Transverse colon (tissue), 4 donors: ENCODE data around the gene LCA5L. TPM values are rescaled to one million over a fixed set of nuclear protein-coding genes. Genes with fewer than 3 reads are reported as not detected.
"Not testable (repeated sequence)": the region's sequence is repeated elsewhere in the genome, so short reads cannot be mapped to it uniquely, and the experiment has no call there.

Experiments used
- DNase-seq: peaks from one replicate; pipeline ENCODE4 v3.0.0-alpha.2; 2019
- H3K27ac ChIP-seq, 4 donors: fragments of 200-600 bp; sonication (generic); 2 replicates each; pipeline ENCODE4 v1.5.1; 2016 to 2018; ENCODE audit warnings: inconsistent platforms in 4 of 4
- H3K27me3 ChIP-seq: fragments of 200-600 bp; sonication (generic); 2 replicates; pipeline ENCODE4 v1.5.1; 2017; ENCODE audit warnings: inconsistent platforms
- H3K36me3 ChIP-seq, 4 donors: fragments of 200-600 bp; sonication (generic); 2 replicates each; pipeline ENCODE4 v1.5.1; 2017 to 2019; ENCODE audit warnings: inconsistent platforms in 4 of 4
- H3K4me1 ChIP-seq, 4 donors: fragments of 200-600 bp; sonication (generic); 2 replicates each; pipeline ENCODE4 v1.5.1; 2017 to 2020; ENCODE audit warnings: inconsistent platforms in 4 of 4
- H3K4me3 ChIP-seq, 4 donors: fragments of 200-600 bp; sonication (generic); 1 replicate in 1 of 4; 2 replicates in 3 of 4; pipeline versions ENCODE4 v1.5.1 to v1.6.1; 2017 to 2019; ENCODE audit warnings: inconsistent platforms in 4 of 4
- H3K9me3 ChIP-seq, 2 donors: fragments of 200-600 bp; sonication (generic); 2 replicates each; pipeline ENCODE4 v1.5.1; 2017 to 2019; ENCODE audit warnings: inconsistent platforms in 2 of 2
- EP300 ChIP-seq: sonication (generic); formaldehyde crosslinking; IDR thresholded peaks from one replicate; pipeline ENCODE4 v1.6.1; 2017; ENCODE audit warnings: antibody characterized with exemption, low read depth
- POLR2A ChIP-seq: fragments of 450-650 bp; IDR thresholded peaks from one replicate; pipeline ENCODE4 v1.6.1; 2016; ENCODE audit warnings: antibody characterized with exemption, mild to moderate bottlenecking, moderate library complexity
- POLR2AphosphoS5 ChIP-seq, 3 donors: sonication (generic); formaldehyde crosslinking; IDR thresholded peaks; one replicate each; pipeline ENCODE4 v1.6.1; 2016; ENCODE audit warnings: antibody characterized with exemption in 3 of 3
- WGBS, 2 donors: methylation state at CpG; one replicate each; pipeline ENCODE4 v1.1.5; 2018; ENCODE audit warnings: low coverage in 1 of 2; 5-methylcytosine and 5-hydroxymethylcytosine counted together
- in situ Hi-C, 4 donors: fragments of 200-750 bp; cut with MboI; loops; one replicate each; pipeline versions ENCODE4 v1.15.0 to v1.15.1; 2017; ENCODE audit warnings: low sequenced_read_pairs in 3 of 4, low pct_ligation_motif_present in 1 of 4, low pct_unique_long_range_greater_than_20kb in 1 of 4
- intact Hi-C: fragments of 100-400 bp; cut with DNase I; formaldehyde crosslinking; loops from one replicate; pipeline ENCODE4 v1.15.1; 2023; ENCODE audit warnings: low total_unique reads
- total RNA-seq, 4 donors: library from RNA; depleted of rRNA; stranded (reverse); fragments of >200 nt; gene quantifications; one replicate each; pipeline ENCODE4 v1.1.0, GENCODE V29; 2016
- TF ChIP-seq, protein P1 (sequence below), 5 experiments: fragments of 200-600 bp in 3 of 5; fragments of 450-650 bp in 2 of 5; sonication (generic) in 3 of 5; IDR thresholded peaks; 1 replicate in 2 of 5; 2 replicates in 3 of 5; pipeline ENCODE4 v1.5.1; 2016 to 2017; ENCODE audit warnings: antibody characterized with exemption in 5 of 5, inconsistent platforms in 3 of 5, mild to moderate bottlenecking in 2 of 5, moderate library complexity in 1 of 5

The LCA5L gene
- total RNA-seq, 4 donors from 2014 or later: 0.55 to 0.79 TPM; not detected in 2

DNA sequence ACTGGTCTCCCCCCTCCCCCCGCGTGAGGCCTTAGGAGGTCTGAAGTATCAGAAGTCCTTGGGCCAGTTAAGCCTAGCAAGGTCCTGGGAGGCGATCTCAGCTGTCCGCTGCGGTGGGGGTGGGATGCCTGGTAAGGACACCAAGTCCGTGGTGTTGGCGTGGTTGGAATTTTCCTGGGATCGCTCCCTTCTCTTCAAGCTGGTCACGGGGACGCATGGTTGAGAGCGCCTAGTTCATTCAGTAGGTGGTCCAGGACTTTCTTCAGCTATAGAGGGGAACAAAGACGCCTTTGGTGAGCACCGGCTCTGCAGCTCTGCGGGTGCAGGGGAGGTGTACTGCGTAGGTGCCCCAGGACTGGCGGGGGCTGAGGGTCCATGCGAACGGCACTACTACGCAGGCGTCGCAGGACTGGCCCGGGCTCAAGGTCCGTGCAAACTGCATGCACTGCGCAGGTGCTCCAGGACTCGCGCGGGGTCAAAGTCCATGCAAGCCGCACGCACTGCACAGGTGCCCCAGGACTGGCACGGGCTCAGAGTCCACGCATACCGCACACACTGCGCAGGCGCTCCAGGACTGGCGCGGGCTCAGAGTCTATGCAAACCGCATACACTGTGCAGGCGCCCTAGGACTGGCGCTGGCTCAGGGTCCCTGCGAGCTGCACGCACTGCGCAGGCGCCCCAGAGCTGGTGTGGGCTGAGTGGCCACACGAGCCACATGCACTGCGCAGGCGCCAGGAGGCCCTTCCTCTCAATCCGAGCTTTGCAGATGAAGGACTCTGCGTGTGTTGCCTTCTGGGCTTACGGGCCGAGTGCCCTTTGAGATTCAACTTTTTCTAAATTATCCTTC lies 60.1 kb downstream of the LCA5L start:
- H3K36me3 ChIP-seq: no peaks in the 10 kb centered on the region
- H3K4me1 ChIP-seq: peaks cover 0 to 41% (median 29%) of the 10 kb centered on the region in 4 donors
- TF ChIP-seq EP300 (no peak), POLR2AphosphoS5 (IDR thresholded peaks at IDR 0.05) (peak in 2 of 3 donors; percentile 34 to 52), POLR2A (peak; percentile 31)
- TF ChIP-seq, protein P1, sequence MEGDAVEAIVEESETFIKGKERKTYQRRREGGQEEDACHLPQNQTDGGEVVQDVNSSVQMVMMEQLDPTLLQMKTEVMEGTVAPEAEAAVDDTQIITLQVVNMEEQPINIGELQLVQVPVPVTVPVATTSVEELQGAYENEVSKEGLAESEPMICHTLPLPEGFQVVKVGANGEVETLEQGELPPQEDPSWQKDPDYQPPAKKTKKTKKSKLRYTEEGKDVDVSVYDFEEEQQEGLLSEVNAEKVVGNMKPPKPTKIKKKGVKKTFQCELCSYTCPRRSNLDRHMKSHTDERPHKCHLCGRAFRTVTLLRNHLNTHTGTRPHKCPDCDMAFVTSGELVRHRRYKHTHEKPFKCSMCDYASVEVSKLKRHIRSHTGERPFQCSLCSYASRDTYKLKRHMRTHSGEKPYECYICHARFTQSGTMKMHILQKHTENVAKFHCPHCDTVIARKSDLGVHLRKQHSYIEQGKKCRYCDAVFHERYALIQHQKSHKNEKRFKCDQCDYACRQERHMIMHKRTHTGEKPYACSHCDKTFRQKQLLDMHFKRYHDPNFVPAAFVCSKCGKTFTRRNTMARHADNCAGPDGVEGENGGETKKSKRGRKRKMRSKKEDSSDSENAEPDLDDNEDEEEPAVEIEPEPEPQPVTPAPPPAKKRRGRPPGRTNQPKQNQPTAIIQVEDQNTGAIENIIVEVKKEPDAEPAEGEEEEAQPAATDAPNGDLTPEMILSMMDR (IDR thresholded peaks at IDR 0.05): no peak
- no peaks in the 10 kb centered on the region for H3K9me3 ChIP-seq
- H3K4me3 ChIP-seq: peak overlapping the region in 3 of 4 donors; percentile 11 to 31 (median 23)
- in situ Hi-C loops: loop anchor here in 2 of 4 donors (10.0 to 25.0 kb wide), 2 partner anchors 71 to 198 kb away; partner anchors contain the start of genes BRWD1 (in 1 of the 2) and PSMG1 (in 1 of the 2)
- peak; percentile 90 for DNase-seq
- H3K27ac ChIP-seq: peak overlapping the region; percentile 77 to 84 (median 81)
- intact Hi-C loops: loop anchor here (5.0 kb wide), 1 partner anchor 38 kb away; the partner anchor contains the start of gene HMGN1
- WGBS, 2 donors: 63% methylated on average over 48 of the region's 50 CpGs; no CpG with 5 or more reads in 1 of the 2 donors
- no peaks in the 10 kb centered on the region for H3K27me3 ChIP-seq

DNA sequence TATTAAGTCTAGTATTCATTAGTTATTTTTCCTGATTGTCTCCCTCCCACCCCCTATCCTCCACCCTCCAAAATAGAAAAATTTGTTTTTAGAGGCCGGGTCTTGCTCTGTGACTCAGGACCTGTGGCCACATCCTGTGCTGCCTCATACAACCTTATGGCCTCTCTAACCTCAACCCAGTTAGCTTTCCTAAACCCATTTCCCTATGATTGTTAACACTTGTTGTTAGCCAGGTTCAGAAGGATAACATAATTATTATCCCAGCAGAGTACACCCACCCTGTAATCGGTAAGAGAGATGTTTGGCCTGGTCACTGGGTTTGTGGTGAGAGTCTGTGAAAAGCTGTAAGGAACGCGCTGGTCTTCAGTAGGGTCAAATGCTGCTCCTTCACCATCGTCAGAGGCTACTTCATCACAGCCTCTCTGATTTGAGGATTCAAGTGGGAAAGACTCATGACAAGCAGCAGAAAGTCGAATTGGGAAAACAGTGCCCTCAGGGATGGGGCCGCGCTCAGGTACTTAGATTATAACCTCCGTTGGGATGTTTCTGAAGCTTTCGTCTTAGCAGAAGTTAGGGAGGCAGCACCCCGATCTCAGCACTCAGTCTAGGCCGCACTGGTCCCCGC lies 60.8 kb downstream of the LCA5L start:
- in situ Hi-C loops: loop anchor here in 2 of 4 donors (10.0 to 25.0 kb wide), 2 partner anchors 70 to 197 kb away; partner anchors contain the start of genes BRWD1 (in 1 of the 2) and PSMG1 (in 1 of the 2)

DNA sequence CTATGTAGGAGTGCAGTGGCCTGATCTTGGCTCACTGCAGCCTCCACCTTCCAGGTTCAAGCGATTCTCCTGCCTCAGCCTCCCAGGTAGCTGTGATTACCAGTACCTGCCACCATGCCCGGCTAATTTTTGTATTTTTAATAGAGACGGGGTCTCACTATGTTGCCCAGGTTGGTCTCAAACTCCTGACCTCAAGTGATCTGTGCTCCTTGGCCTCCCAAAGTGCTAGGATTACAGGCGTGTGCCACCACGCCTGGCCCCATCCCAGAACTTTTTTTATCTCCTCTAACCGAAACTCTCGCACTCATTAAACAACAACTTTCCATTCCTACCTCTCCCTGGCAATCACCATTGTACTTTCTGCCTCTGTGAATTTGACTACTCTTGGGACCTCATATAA lies 63.5 kb downstream of the LCA5L start:
- DNase-seq, H3K36me3 ChIP-seq, H3K27me3 ChIP-seq, intact Hi-C loops, H3K4me3 ChIP-seq, H3K27ac ChIP-seq, H3K9me3 ChIP-seq: not testable (repeated sequence)
- in situ Hi-C loops: loop anchor here in 2 of 4 donors (10.0 to 25.0 kb wide), 2 partner anchors 67 to 195 kb away; partner anchors contain the start of genes BRWD1 (in 1 of the 2) and PSMG1 (in 1 of the 2)
- peaks cover 0 to 34% (median 18%) of the 10 kb centered on the region in 4 donors for H3K4me1 ChIP-seq
- WGBS, 2 donors: 93 to 94% methylated on average over 6 to 7 of the region's 7 CpGs

More for the DNA sequence above, 60.8 kb downstream of the LCA5L start:
- TF ChIP-seq, protein P1 (IDR thresholded peaks at IDR 0.05): no peak
- TF ChIP-seq EP300: no peak
- no peak for TF ChIP-seq POLR2AphosphoS5 (IDR thresholded peaks at IDR 0.05)
- no peak for TF ChIP-seq POLR2A
- Histone ChIP-seq H3K9me3 (no peaks in the 10 kb centered on the region), H3K4me1 (peaks cover 0 to 46% (median 29%) of the 10 kb centered on the region in 4 donors), H3K36me3 (no peaks in the 10 kb centered on the region), H3K27me3 (no peaks in the 10 kb centered on the region), H3K4me3 (no peak overlapping the region), H3K27ac (peak overlapping the region; percentile 14 to 84 (median 49))
- 85 to 87% methylated on average over 7 to 13 of the region's 13 CpGs for whole genome bisulfite sequencing, 2 donors
- no peak for DNase-seq
- intact Hi-C loops: loop anchor here (5.0 kb wide), 1 partner anchor 37 kb away; the partner anchor contains the start of gene HMGN1

DNA sequence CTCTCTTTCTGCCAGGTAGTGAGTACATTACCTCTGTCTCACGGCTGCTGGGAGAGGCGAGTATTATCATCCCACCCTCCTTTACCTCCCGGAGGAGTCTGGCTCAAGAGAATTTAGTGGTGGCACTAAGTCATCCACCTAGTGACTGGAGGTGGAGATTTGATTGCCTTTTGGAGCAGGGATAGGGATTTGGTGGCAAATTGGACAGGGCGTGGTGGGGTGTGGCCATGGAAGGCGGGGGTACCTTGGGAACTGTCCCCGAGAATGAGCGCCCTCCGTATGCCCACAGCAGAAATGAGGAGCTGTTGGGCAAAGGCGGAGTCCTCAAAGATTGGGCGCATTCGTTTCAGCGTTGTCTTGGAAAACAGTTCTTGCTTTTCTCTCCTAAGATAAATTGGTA lies 64.6 kb downstream of the LCA5L start:
- no peak for TF ChIP-seq EP300
- TF ChIP-seq, protein P1 (IDR thresholded peaks at IDR 0.05): no peak
- TF ChIP-seq POLR2AphosphoS5 (IDR thresholded peaks at IDR 0.05): no peak
- WGBS, 2 donors: 24 to 37% methylated on average over 5 to 12 of the region's 12 CpGs

More for the DNA sequence above, 64.6 kb downstream of the LCA5L start:
- Histone ChIP-seq H3K27me3 (no peaks in the 10 kb centered on the region), H3K27ac (peak overlapping the region; percentile 88 to 96 (median 92)), H3K9me3 (no peaks in the 10 kb centered on the region), H3K4me1 (peaks cover 0 to 23% (median 11%) of the 10 kb centered on the region in 4 donors), H3K36me3 (no peaks in the 10 kb centered on the region), H3K4me3 (peak overlapping the region; percentile 64 to 95 (median 72))
- in situ Hi-C loops: loop anchor here in 2 of 4 donors (10.0 to 25.0 kb wide), 2 partner anchors 66 to 194 kb away; partner anchors contain the start of genes BRWD1 (in 1 of the 2) and PSMG1 (in 1 of the 2)
- DNase-seq: no peak
- intact Hi-C loops: no loop called here
